Hippocampal formation (tissue), 2 donors: Measurements from ENCODE around the gene NOS1.

Source experiments
- DNase-seq, 2 donors: peaks; one replicate each; lab custom pipeline; 2025; lab: John Stamatoyannopoulos, UW

Gene NOS1

GRCh38 chr12:117330441-117331113 lies 30.8 kb downstream of the NOS1 start:
- DNase-seq, result no peak

GRCh38 chr12:117329756-117330155 lies 31.7 kb downstream of the NOS1 start:
- DNase-seq, result no peak

GRCh38 chr12:117328556-117329100 lies 32.8 kb downstream of the NOS1 start:
- no peak for DNase-seq

- DNase-seq, result no peak
Observed at GRCh38 chr12:117322428-117322827, 39.0 kb downstream of the NOS1 start.

GRCh38 chr12:117321572-117321971 lies 39.9 kb downstream of the NOS1 start:
- no peak for DNase-seq

GRCh38 chr12:117318591-117318990 lies 42.8 kb downstream of the NOS1 start:
- DNase-seq, result no peak

GRCh38 chr12:117316336-117316735 lies 45.1 kb downstream of the NOS1 start:
- DNase-seq, result no peak

GRCh38 chr12:117313926-117314325 lies 47.5 kb downstream of the NOS1 start:
- DNase-seq, result no peak

- DNase-seq, result no peak
Observed at GRCh38 chr12:117312770-117313169, 48.7 kb downstream of the NOS1 start.

- no peak for DNase-seq
Observed at GRCh38 chr12:117309276-117309925, 52.0 kb downstream of the NOS1 start.

- no peak for DNase-seq
Observed at GRCh38 chr12:117300174-117300573, 61.3 kb downstream of the NOS1 start.

GRCh38 chr12:117298648-117299225 lies 62.7 kb downstream of the NOS1 start:
- no peak for DNase-seq

GRCh38 chr12:117298191-117298590 lies 63.2 kb downstream of the NOS1 start:
- DNase-seq, result no peak

GRCh38 chr12:117294189-117294603 lies 67.2 kb downstream of the NOS1 start:
- no peak for DNase-seq

- no peak for DNase-seq
Observed at GRCh38 chr12:117293510-117293909, 67.9 kb downstream of the NOS1 start.

- DNase-seq, result no peak
Observed at GRCh38 chr12:117292688-117293087, 68.7 kb downstream of the NOS1 start.

- DNase-seq, result no peak
Observed at GRCh38 chr12:117284140-117284539, 77.3 kb downstream of the NOS1 start.

- DNase-seq, result no peak
Observed at GRCh38 chr12:117282490-117282889, 78.9 kb downstream of the NOS1 start.

GRCh38 chr12:117280019-117280680 lies 81.3 kb downstream of the NOS1 start:
- DNase-seq, result no peak

GRCh38 chr12:117279606-117280005 lies 81.8 kb downstream of the NOS1 start:
- no peak for DNase-seq

GRCh38 chr12:117277875-117278274 lies 83.6 kb downstream of the NOS1 start:
- no peak for DNase-seq

GRCh38 chr12:117273091-117273490 lies 88.3 kb downstream of the NOS1 start:
- no peak for DNase-seq

- no peak for DNase-seq
Observed at GRCh38 chr12:117272690-117273089, 88.7 kb downstream of the NOS1 start.
